GM12875 (cell line): ENCODE data around the gene FETUB.

Experiments used
- H3K4me3 ChIP-seq: one replicate; pipeline ENCODE4 v1.5.1; 2011; ENCODE audit warnings: low read depth, low read length, control low read depth
- TF ChIP-seq, protein P1 (sequence below): IDR thresholded peaks from 2 replicates; pipeline ENCODE4 v1.5.1; 2011; ENCODE audit warnings: low read depth, mild to moderate bottlenecking, control low read depth, inconsistent platforms, low read length, moderate library complexity, borderline replicate concordance; ENCODE audit not compliant: insufficient read depth

FETUB gene

DNA sequence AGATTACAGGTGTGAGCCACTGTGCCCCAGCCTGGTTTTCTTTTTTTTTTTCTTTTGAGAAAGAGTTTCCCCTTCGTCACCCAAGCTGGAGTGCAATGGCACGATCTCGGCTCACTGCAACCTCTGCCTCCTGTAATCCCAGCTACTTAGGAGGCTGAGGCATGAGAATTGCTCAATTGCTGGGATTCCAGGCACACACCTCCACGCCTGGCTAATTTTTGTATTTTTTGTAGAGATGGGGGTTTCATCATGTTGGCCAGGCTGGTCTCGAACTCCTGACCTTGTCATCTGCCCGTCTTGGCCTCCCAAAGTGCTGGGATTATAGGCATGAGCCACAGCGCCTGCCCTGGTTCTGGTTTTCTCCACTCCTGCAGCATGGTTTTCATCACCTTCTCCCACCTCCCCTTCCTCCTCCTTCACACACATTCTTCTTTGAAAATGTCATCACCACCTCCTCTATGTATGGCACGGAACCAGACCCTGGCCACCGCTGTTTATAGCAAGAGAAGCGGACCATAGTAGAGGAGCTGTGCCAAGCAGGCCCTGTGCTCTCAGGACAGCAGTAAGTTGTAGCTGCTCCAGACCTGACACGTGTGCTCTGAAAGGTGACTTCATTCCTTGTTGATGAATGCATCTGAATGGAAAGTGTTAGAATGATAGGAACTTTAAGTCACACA lies 42.0 kb upstream of the FETUB start:
- TF ChIP-seq, protein P1, sequence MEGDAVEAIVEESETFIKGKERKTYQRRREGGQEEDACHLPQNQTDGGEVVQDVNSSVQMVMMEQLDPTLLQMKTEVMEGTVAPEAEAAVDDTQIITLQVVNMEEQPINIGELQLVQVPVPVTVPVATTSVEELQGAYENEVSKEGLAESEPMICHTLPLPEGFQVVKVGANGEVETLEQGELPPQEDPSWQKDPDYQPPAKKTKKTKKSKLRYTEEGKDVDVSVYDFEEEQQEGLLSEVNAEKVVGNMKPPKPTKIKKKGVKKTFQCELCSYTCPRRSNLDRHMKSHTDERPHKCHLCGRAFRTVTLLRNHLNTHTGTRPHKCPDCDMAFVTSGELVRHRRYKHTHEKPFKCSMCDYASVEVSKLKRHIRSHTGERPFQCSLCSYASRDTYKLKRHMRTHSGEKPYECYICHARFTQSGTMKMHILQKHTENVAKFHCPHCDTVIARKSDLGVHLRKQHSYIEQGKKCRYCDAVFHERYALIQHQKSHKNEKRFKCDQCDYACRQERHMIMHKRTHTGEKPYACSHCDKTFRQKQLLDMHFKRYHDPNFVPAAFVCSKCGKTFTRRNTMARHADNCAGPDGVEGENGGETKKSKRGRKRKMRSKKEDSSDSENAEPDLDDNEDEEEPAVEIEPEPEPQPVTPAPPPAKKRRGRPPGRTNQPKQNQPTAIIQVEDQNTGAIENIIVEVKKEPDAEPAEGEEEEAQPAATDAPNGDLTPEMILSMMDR = no peak
- H3K4me3 ChIP-seq = no peak overlapping the region

DNA sequence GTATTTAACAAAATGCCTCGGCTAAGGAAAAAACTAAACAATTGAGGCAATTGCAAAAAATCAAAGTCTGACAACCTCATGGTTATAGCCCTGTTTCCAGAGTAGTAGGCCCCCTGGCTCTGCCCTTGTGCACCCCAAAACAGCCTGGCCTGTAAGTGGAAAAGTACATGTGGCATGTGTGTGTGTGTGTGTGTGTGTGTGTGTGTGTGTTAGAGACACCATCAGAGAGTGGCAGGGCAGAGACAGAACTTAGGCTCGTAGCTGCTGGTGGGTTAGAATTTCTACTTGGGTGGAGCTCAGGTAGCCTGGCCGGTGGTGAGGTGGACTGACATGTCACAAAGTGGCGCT lies 41.4 kb upstream of the FETUB start:
- TF ChIP-seq, protein P1 = no peak
- H3K4me3 ChIP-seq = no peak overlapping the region

DNA sequence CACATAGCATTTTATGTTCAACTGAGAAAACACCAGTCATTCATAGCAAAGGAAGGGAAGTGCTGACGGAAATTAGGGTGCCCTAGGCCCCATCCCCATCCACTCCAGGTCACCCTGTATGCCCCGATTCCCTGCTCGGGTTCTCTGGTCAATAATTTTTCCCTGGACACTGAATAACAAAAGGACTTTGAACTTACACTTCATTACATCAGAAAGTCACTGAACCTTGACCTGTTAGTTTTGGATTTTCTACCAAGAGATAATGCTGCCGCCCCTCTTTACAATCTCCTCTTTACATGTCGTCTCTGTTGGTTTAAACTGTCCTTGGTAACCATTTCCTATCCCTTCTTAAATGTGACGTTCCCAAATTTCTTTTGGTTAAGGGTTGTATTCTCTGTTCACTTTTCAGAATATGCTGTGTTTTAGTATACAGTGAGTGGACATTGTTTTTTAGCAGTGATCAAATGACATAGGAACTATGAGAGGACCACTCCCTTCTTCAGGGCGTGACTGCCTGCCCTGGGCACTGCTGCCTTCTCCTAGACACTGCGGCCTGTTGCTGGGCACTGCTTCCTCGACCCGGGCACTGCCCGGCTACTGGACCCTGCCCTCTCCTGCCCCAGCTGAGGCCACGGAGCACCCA lies 40.9 kb upstream of the FETUB start:
- TF ChIP-seq, protein P1 = no peak
- no peak overlapping the region for H3K4me3 ChIP-seq

- TF ChIP-seq, protein P1 = no peak
- no peak overlapping the region for H3K4me3 ChIP-seq
These were observed 40.4 kb upstream of the FETUB start for GRCh38 chr3:186599785-186600166.

- no peak overlapping the region for H3K4me3 ChIP-seq
- TF ChIP-seq, protein P1 = no peak
These were observed 39.3 kb upstream of the FETUB start for GRCh38 chr3:186600896-186601295.

- no peak overlapping the region for H3K4me3 ChIP-seq
- TF ChIP-seq, protein P1 = no peak
These were observed 37.0 kb upstream of the FETUB start for GRCh38 chr3:186603159-186603558.

DNA sequence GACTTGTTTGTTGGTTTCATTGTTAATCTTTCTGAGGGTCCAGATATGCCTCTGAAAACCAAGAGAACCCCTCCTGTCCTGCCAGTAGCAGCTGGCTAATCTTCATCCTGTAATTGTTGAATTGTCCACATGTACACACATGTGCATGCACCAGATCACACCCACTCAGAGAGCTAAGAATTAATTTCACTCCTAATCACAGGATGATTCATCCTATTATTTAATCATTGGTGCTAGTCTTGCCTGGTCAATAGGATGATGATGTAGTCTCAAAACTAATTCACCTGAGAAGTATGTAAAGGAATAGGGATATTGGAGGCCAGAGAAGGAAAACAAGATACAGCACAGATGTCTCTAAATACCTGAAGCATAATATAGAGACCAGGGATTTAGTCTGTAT lies 35.1 kb upstream of the FETUB start:
- no peak overlapping the region for H3K4me3 ChIP-seq
- TF ChIP-seq, protein P1 = no peak
